ENCODE results near the gene UBE2E2.
"Not testable (repeated sequence)": the region's sequence is repeated elsewhere in the genome, so short reads cannot be mapped to it uniquely, and the experiment has no call there.

UBE2E2 gene

GRCh38 chr3:23308986-23309625 is 106.0 kb downstream of the UBE2E2 start:
- DNase-seq = no peak

GRCh38 chr3:23312866-23313265 is 109.7 kb downstream of the UBE2E2 start:
- in situ Hi-C loops (cut with HindIII; ENCODE audit: low pct_ligation_motif_present, low pct_unique_long_range_greater_than_20kb, low sequenced_read_pairs) = no loop called here
- DNase-seq = no peak

More at GRCh38 chr3:23308986-23309625, 106.0 kb downstream of the UBE2E2 start:
- in situ Hi-C loops (cut with HindIII; ENCODE audit: low pct_ligation_motif_present, low pct_unique_long_range_greater_than_20kb, low sequenced_read_pairs) = no loop called here

- in situ Hi-C loops (cut with HindIII; ENCODE audit: low pct_ligation_motif_present, low pct_unique_long_range_greater_than_20kb, low sequenced_read_pairs) = no loop called here
Observed at GRCh38 chr3:23314981-23315762, 112.0 kb downstream of the UBE2E2 start.

GRCh38 chr3:23316924-23317323 is 113.8 kb downstream of the UBE2E2 start:
- in situ Hi-C loops (cut with HindIII; ENCODE audit: low pct_ligation_motif_present, low pct_unique_long_range_greater_than_20kb, low sequenced_read_pairs) = no loop called here
- DNase-seq = no peak

More at GRCh38 chr3:23314981-23315762, 112.0 kb downstream of the UBE2E2 start:
- no peak for DNase-seq

GRCh38 chr3:23319366-23320312 is 116.5 kb downstream of the UBE2E2 start:
- in situ Hi-C loops (cut with HindIII; ENCODE audit: low pct_ligation_motif_present, low pct_unique_long_range_greater_than_20kb, low sequenced_read_pairs) = no loop called here
- DNase-seq = no peak

GRCh38 chr3:23320586-23321570 is 117.8 kb downstream of the UBE2E2 start:
- in situ Hi-C loops (cut with HindIII; ENCODE audit: low pct_ligation_motif_present, low pct_unique_long_range_greater_than_20kb, low sequenced_read_pairs) = no loop called here
- DNase-seq = no peak

GRCh38 chr3:23324745-23325144 is 121.6 kb downstream of the UBE2E2 start:
- DNase-seq = peak; percentile 37
- in situ Hi-C loops (cut with HindIII; ENCODE audit: low pct_ligation_motif_present, low pct_unique_long_range_greater_than_20kb, low sequenced_read_pairs) = no loop called here

- in situ Hi-C loops (cut with HindIII; ENCODE audit: low pct_ligation_motif_present, low pct_unique_long_range_greater_than_20kb, low sequenced_read_pairs) = no loop called here
- DNase-seq = no peak
Observed at GRCh38 chr3:23325466-23326065, 122.4 kb downstream of the UBE2E2 start.

GRCh38 chr3:23329471-23330105 is 126.5 kb downstream of the UBE2E2 start:
- in situ Hi-C loops (cut with HindIII; ENCODE audit: low pct_ligation_motif_present, low pct_unique_long_range_greater_than_20kb, low sequenced_read_pairs) = no loop called here
- DNase-seq = no peak

- in situ Hi-C loops (cut with HindIII; ENCODE audit: low pct_ligation_motif_present, low pct_unique_long_range_greater_than_20kb, low sequenced_read_pairs) = no loop called here
- DNase-seq = no peak
Observed at GRCh38 chr3:23330568-23330967, 127.4 kb downstream of the UBE2E2 start.

GRCh38 chr3:23331141-23331935 is 128.2 kb downstream of the UBE2E2 start:
- in situ Hi-C loops (cut with HindIII; ENCODE audit: low pct_ligation_motif_present, low pct_unique_long_range_greater_than_20kb, low sequenced_read_pairs) = no loop called here
- no peak for DNase-seq

- no peak for DNase-seq
- in situ Hi-C loops (cut with HindIII; ENCODE audit: low pct_ligation_motif_present, low pct_unique_long_range_greater_than_20kb, low sequenced_read_pairs) = no loop called here
Observed at GRCh38 chr3:23333633-23334032, 130.5 kb downstream of the UBE2E2 start.

- DNase-seq; in situ Hi-C loops (cut with HindIII; ENCODE audit: low pct_ligation_motif_present, low pct_unique_long_range_greater_than_20kb, low sequenced_read_pairs): not testable (repeated sequence)
Observed at GRCh38 chr3:23336853-23337252, 133.7 kb downstream of the UBE2E2 start.

GRCh38 chr3:23341147-23341838 is 138.2 kb downstream of the UBE2E2 start:
- DNase-seq = no peak
- in situ Hi-C loops (cut with HindIII; ENCODE audit: low pct_ligation_motif_present, low pct_unique_long_range_greater_than_20kb, low sequenced_read_pairs) = no loop called here

- in situ Hi-C loops (cut with HindIII; ENCODE audit: low pct_ligation_motif_present, low pct_unique_long_range_greater_than_20kb, low sequenced_read_pairs) = no loop called here
- DNase-seq = no peak
Observed at GRCh38 chr3:23342343-23342742, 139.2 kb downstream of the UBE2E2 start.

GRCh38 chr3:23343509-23343908 is 140.4 kb downstream of the UBE2E2 start:
- DNase-seq = no peak
- in situ Hi-C loops (cut with HindIII; ENCODE audit: low pct_ligation_motif_present, low pct_unique_long_range_greater_than_20kb, low sequenced_read_pairs) = no loop called here
